ENCODE data around the gene MLST8.
"Not testable (repeated sequence)": the region's sequence is repeated elsewhere in the genome, so short reads cannot be mapped to it uniquely, and the experiment has no call there.

The MLST8 gene

GRCh38 chr16:2233872-2234812, 28.9 kb downstream of the MLST8 start:
- no peak for DNase-seq

GRCh38 chr16:2234813-2235170, 29.5 kb downstream of the MLST8 start:
- no peak for DNase-seq

GRCh38 chr16:2235234-2235651, 30.0 kb downstream of the MLST8 start:
- DNase-seq = no peak

- DNase-seq = no peak
These were observed 30.6 kb downstream of the MLST8 start for GRCh38 chr16:2235695-2236336.

GRCh38 chr16:2236337-2237101, 31.3 kb downstream of the MLST8 start, which contains the start of gene DNASE1L2:
DNASE1L2 (plus strand) TSS chr16:2236444; CDS start chr16:2236817, 373 bp downstream.
- DNase-seq = no peak

- DNase-seq = no peak
These were observed 31.8 kb downstream of the MLST8 start for GRCh38 chr16:2237102-2237482.

- no peak for DNase-seq
These were observed 32.4 kb downstream of the MLST8 start for GRCh38 chr16:2237493-2238149.

- DNase-seq = no peak
These were observed 33.0 kb downstream of the MLST8 start for GRCh38 chr16:2238150-2238837.

- no peak for DNase-seq
These were observed 33.8 kb downstream of the MLST8 start for GRCh38 chr16:2238838-2239675.

- DNase-seq = not testable (repeated sequence)
These were observed 35.1 kb downstream of the MLST8 start for GRCh38 chr16:2240331-2240730.

GRCh38 chr16:2242598-2242997, 37.3 kb downstream of the MLST8 start:
- DNase-seq = no peak

GRCh38 chr16:2243031-2243528, 37.8 kb downstream of the MLST8 start:
- no peak for DNase-seq

GRCh38 chr16:2243781-2244180, 38.5 kb downstream of the MLST8 start:
- no peak for DNase-seq

- DNase-seq = no peak
These were observed 39.0 kb downstream of the MLST8 start for GRCh38 chr16:2244301-2244700.

- DNase-seq = no peak
These were observed 39.9 kb downstream of the MLST8 start for GRCh38 chr16:2244926-2245795.

- DNase-seq = no peak
These were observed 41.1 kb downstream of the MLST8 start for GRCh38 chr16:2246301-2246885.

- no peak for DNase-seq
These were observed 45.5 kb downstream of the MLST8 start for GRCh38 chr16:2250652-2251295.

GRCh38 chr16:2251296-2252111, 46.2 kb downstream of the MLST8 start, which contains the start of gene ECI1:
ECI1 (minus strand) TSS chr16:2251587; CDS start chr16:2251566, 21 bp downstream.
- peak; percentile 79 for DNase-seq
